Parathyroid adenoma (tissue), 2 donors: Measurements from ENCODE around the gene STPG3.

Source experiments
- H2AFZ ChIP-seq: fragments of 300-600 bp; sonication (generic); one replicate; pipeline ENCODE4 v1.7.0; 2017; ENCODE audit warnings: antibody characterized with exemption, mild to moderate bottlenecking
- H3K27ac ChIP-seq: fragments of 300-600 bp; sonication (generic); one replicate; pipeline ENCODE4 v1.7.0; 2017
- H3K27me3 ChIP-seq: fragments of 300-600 bp; sonication (generic); one replicate; pipeline ENCODE4 v1.7.0; 2017; ENCODE audit warnings: low read length; ENCODE audit not compliant: control insufficient read depth, insufficient read depth
- H3K36me3 ChIP-seq: fragments of 300-600 bp; sonication (generic); one replicate; pipeline ENCODE4 v1.7.0; 2017; ENCODE audit warnings: low read length; ENCODE audit not compliant: control insufficient read depth, insufficient read depth
- H3K4me1 ChIP-seq: fragments of 300-600 bp; sonication (generic); one replicate; pipeline ENCODE4 v1.7.0; 2017; ENCODE audit warnings: control low read depth
- H3K4me2 ChIP-seq: fragments of 300-600 bp; sonication (generic); one replicate; pipeline ENCODE4 v1.7.0; 2017; ENCODE audit warnings: low read length
- H3K4me3 ChIP-seq: fragments of 300-600 bp; sonication (generic); one replicate; pipeline ENCODE4 v1.7.0; 2017; ENCODE audit warnings: low read depth, low read length
- H3K79me2 ChIP-seq: fragments of 300-600 bp; sonication (generic); one replicate; pipeline ENCODE4 v1.7.0; 2017; ENCODE audit warnings: control low read depth
- H3K9ac ChIP-seq: fragments of 300-600 bp; sonication (generic); one replicate; pipeline ENCODE4 v1.7.0; 2017; ENCODE audit warnings: mild to moderate bottlenecking
- H3K9me3 ChIP-seq: fragments of 300-600 bp; sonication (generic); one replicate; pipeline ENCODE4 v1.7.0; 2017; ENCODE audit warnings: low read length; ENCODE audit not compliant: control insufficient read depth
- CTCF ChIP-seq: fragments of 300-600 bp; sonication (generic); IDR thresholded peaks from one replicate; pipeline ENCODE4 v1.7.0; 2017; ENCODE audit warnings: antibody characterized with exemption, mild to moderate bottlenecking
- donor health status: primary hyperparathyroidism.

Gene STPG3

GRCh38 chr9:137253717-137254623, 2.9 kb downstream of the STPG3 start:
- Histone ChIP-seq H3K9me3 (no peaks in the 10 kb centered on the region), H3K4me2 (peak overlapping the region; percentile 79), H3K36me3 (no peaks in the 10 kb centered on the region), H3K27ac (no peak overlapping the region), H3K4me1 (peaks cover 3% of the 10 kb centered on the region), H2AFZ (peak overlapping the region; percentile 63), H3K9ac (no peak overlapping the region), H3K79me2 (no peaks in the 10 kb centered on the region), H3K27me3 (no peaks in the 10 kb centered on the region), H3K4me3 (peak overlapping the region; percentile 75)
- no peak for TF ChIP-seq CTCF

DNA sequence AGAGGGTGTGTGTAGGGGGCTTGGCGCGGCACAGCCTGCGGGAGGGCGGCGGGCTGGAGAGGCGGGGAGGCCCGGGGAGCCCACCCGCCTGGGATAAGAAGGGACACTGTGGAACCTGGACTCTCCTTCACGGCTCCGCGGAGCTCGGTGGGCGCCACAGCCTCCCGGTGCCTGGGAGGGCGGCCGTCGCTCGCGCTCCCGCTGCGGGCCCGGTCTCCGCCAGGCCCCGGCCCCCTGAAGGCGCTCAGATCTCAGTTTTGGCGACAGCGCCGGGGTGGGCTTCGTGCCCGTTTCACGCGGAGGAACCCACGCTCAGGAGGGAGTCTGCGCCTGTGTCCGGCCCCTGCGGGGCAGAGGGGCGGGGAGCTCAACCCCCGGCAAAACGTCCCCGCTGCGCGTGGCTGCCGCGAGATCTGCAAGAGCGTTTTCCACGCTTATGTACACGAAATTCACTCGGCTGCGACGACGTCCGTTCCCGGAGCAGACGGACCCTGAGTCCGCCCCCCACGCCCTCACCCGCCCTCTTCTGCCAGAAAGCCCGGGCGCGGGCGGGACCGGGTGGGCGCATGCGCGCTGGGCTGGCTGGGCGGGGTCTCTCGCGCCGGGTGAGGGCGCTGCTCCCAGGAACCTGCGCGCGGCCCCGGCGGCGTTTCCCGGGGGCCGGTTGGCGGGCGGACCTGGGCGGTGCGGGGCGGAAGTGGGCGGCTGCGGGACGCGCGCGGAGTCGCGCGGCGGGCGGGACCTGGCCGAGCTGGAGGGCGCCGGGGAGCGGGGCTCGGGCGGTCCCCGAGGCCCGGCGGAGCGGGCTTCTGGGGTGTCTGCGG, 3.8 kb downstream of the STPG3 start, which contains the start of gene NELFB:
TSS of gene NELFB (plus strand) at position 704 of the 824 bp plus-strand sequence.
- H3K79me2 ChIP-seq: no peaks in the 10 kb centered on the region
- H3K4me2 ChIP-seq: peak within 1 kb of the TSS; percentile 79
- H3K36me3 ChIP-seq: no peaks in the 10 kb centered on the region
- peak within 1 kb of the TSS; percentile 88 for H3K4me3 ChIP-seq
- peak within 1 kb of the TSS; percentile 83 for H2AFZ ChIP-seq
- H3K27ac ChIP-seq: peak within 1 kb of the TSS; percentile 24
- no peaks in the 10 kb centered on the region for H3K9me3 ChIP-seq
- peaks cover 3% of the 10 kb centered on the region for H3K4me1 ChIP-seq
- H3K9ac ChIP-seq: no peak within 1 kb of the TSS
- H3K27me3 ChIP-seq: no peaks in the 10 kb centered on the region
- no peak for TF ChIP-seq CTCF

DNA sequence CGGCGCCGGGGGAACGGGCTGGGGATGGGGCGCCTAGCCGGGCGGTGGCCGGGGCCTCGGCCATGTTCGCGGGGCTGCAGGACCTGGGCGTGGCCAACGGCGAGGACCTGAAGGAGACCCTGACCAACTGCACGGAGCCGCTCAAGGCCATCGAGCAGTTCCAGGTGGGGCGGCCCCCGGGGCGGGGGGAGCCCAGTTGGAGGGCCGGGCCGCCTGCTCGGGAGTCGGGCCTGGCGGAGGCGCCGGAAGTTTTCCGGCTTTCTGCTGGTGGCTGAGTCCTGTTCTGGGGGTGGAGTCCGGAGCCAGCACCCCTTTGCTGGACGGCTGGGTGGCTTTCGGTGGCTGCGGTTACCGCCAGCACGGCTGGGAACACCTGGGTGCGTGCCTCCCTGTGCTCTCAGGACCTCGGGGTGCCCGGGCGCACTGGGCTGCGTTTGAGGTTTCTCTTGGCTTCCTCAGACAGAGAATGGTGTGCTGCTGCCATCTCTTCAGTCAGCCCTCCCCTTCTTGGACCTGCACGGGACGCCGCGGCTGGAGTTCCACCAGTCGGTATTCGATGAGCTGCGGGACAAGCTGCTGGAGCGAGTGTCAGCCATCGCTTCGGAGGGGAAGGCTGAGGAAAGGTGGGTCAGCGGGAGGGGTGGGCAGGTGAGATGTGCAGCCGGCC, 4.5 kb downstream of the STPG3 start:
- TF ChIP-seq CTCF: no peak
- H3K27ac ChIP-seq: no peak overlapping the region

GRCh38 chr9:137256362-137256761, 5.3 kb downstream of the STPG3 start:
- Histone ChIP-seq H3K4me2 (peak overlapping the region; percentile 55), H3K36me3 (no peaks in the 10 kb centered on the region), H2AFZ (no peak overlapping the region), H3K79me2 (no peaks in the 10 kb centered on the region), H3K4me3 (peak overlapping the region; percentile 88), H3K4me1 (peaks cover 3% of the 10 kb centered on the region), H3K27ac (no peak overlapping the region), H3K9ac (no peak overlapping the region), H3K27me3 (no peaks in the 10 kb centered on the region), H3K9me3 (no peaks in the 10 kb centered on the region)
- no peak for TF ChIP-seq CTCF

More for the DNA sequence above, 4.5 kb downstream of the STPG3 start:
- H3K79me2 ChIP-seq: no peaks in the 10 kb centered on the region
- no peak overlapping the region for H3K9ac ChIP-seq
- H3K4me1 ChIP-seq: peaks cover 3% of the 10 kb centered on the region
- H3K36me3 ChIP-seq: no peaks in the 10 kb centered on the region
- H3K4me3 ChIP-seq: peak overlapping the region; percentile 88
- H3K27me3 ChIP-seq: no peaks in the 10 kb centered on the region
- no peaks in the 10 kb centered on the region for H3K9me3 ChIP-seq
- peak overlapping the region; percentile 55 for H3K4me2 ChIP-seq
- H2AFZ ChIP-seq: peak overlapping the region; percentile 83
